HepG2 (cell line): ENCODE data around the gene ADAMTS17. TPM values are rescaled to one million over a fixed set of nuclear protein-coding genes. Genes with fewer than 3 reads are reported as not detected.

Experiments
- ATAC-seq: fragments of 200-7000 bp; cut with Tn5 transposase; 3 replicates; pipeline ENCODE4 v1.9.1; 2020; ENCODE audit warnings: mild to moderate bottlenecking, moderate library complexity
- BruUV-seq: library from RNA; stranded (reverse); fragments of 400-500 nt; replicated peaks from 2 replicates; lab custom pipeline; 2021; lab: Mats Ljungman, UMichigan
- CTCF ChIA-PET: fragments of 300-600 bp; formaldehyde crosslinking; extraction: SDS; loops from one replicate; lab custom pipeline; 2021; ENCODE audit warnings: low total read pairs, inconsistent platforms, low intra/inter-chr PET ratio; lab: Yijun Ruan, JAX
- POLR2A ChIA-PET: fragments of 350-600 bp; sonication (Branson Sonifier 250); formaldehyde crosslinking; loops from one replicate; lab custom pipeline; 2020; ENCODE audit warnings: antibody characterized with exemption, inconsistent platforms; lab: Yijun Ruan, JAX
- DNase-seq: peaks from one replicate; pipeline ENCODE4 v3.0.0-alpha.2; 2015; ENCODE audit warnings: low spot score
- FAIRE-seq: peaks from 3 replicates; lab custom pipeline; 2011; peaks lifted over from hg19 to GRCh38; lab: Jason Lieb, UNC
- H2AFZ ChIP-seq: one replicate; pipeline ENCODE4 v1.6.1; 2011; ENCODE audit warnings: low read length, inconsistent platforms
- H3K27ac ChIP-seq: fragments of 300-600 bp; 3 replicates; pipeline ENCODE4 v1.8.0; 2011; ENCODE audit warnings: mixed run types, mild to moderate bottlenecking, mixed read lengths, low read length, inconsistent platforms; ENCODE audit not compliant: insufficient read depth; ENCODE audit errors: extremely low read length
- H3K27me3 ChIP-seq, 2 experiments: fragments of 200-600 bp in 1 of 2; 2 replicates in 1 of 2; 3 replicates in 1 of 2; pipeline versions ENCODE4 v1.6.0 to v1.8.0; 2011; ENCODE audit warnings: low read length in 2 of 2, mild to moderate bottlenecking in 2 of 2, moderate library complexity in 2 of 2, inconsistent platforms in 1 of 2; ENCODE audit not compliant: insufficient read depth in 2 of 2, control insufficient read depth in 1 of 2
- H3K36me3 ChIP-seq, 2 experiments: fragments of 200-600 bp in 1 of 2; replicated peaks in 1 of 2; 2 replicates in 1 of 2; 3 replicates in 1 of 2; pipeline versions ENCODE4 v1.5.1 to v1.8.0; 2011; ENCODE audit warnings: low read length in 2 of 2, inconsistent platforms in 1 of 2; ENCODE audit not compliant: insufficient read depth in 2 of 2, control insufficient read depth in 1 of 2
- H3K4me1 ChIP-seq: 2 replicates; pipeline ENCODE4 v1.5.1; 2012; ENCODE audit warnings: low read length, inconsistent platforms; ENCODE audit not compliant: insufficient read depth
- H3K4me2 ChIP-seq: 2 replicates; pipeline ENCODE4 v1.6.0; 2011; ENCODE audit warnings: low read depth, low read length, inconsistent platforms
- H3K4me3 ChIP-seq, 3 experiments: fragments of 200-600 bp in 1 of 3; sonication (generic), shearing (Covaris generic) in 1 of 3; replicated peaks in 1 of 3; 2 replicates each; pipeline ENCODE4 v1.5.1; 2011 to 2016; ENCODE audit warnings: low read length in 3 of 3, inconsistent platforms in 2 of 3, low read depth in 2 of 3, mild to moderate bottlenecking in 2 of 3, control low read depth in 1 of 3, mixed read lengths in 1 of 3; ENCODE audit not compliant: insufficient read depth in 1 of 3
- H3K79me2 ChIP-seq: one replicate; pipeline ENCODE4 v1.6.1; 2011; ENCODE audit warnings: low read length, inconsistent platforms; ENCODE audit not compliant: insufficient read depth
- H3K9ac ChIP-seq: 2 replicates; pipeline ENCODE4 v1.6.0; 2011; ENCODE audit warnings: mild to moderate bottlenecking, low read depth, low read length, inconsistent platforms; ENCODE audit not compliant: insufficient read depth
- H3K9me3 ChIP-seq: 2 replicates; pipeline ENCODE4 v1.5.1; 2012; ENCODE audit warnings: mild to moderate bottlenecking, low read length
- H4K20me1 ChIP-seq: 2 replicates; pipeline ENCODE4 v1.6.0; 2011; ENCODE audit warnings: inconsistent platforms, mild to moderate bottlenecking, low read length, moderate library complexity; ENCODE audit not compliant: insufficient read depth
- HNF1B ChIP-seq: sonication (generic); formaldehyde crosslinking; IDR thresholded peaks from 2 replicates; pipeline ENCODE4 v1.5.1; 2020; ENCODE audit warnings: mild to moderate bottlenecking, moderate library complexity, missing genetic modification reagents
- IKZF5 ChIP-seq: IDR thresholded peaks from 2 replicates; pipeline ENCODE4 v1.6.1; 2018; ENCODE audit warnings: missing genetic modification reagents, mild to moderate bottlenecking, missing compliant biosample characterization
- KLF9 ChIP-seq: IDR thresholded peaks from 2 replicates; pipeline ENCODE4 v1.6.1; 2016; ENCODE audit warnings: low read depth
- MIER2 ChIP-seq: IDR thresholded peaks from 2 replicates; pipeline ENCODE4 v1.6.1; 2016; ENCODE audit warnings: missing biosample characterization, missing genetic modification reagents
- RERE ChIP-seq: IDR thresholded peaks from 2 replicates; pipeline ENCODE4 v1.6.1; 2016; ENCODE audit warnings: low read depth, missing genetic modification reagents, missing compliant biosample characterization
- SP5 ChIP-seq: IDR thresholded peaks from 2 replicates; pipeline ENCODE4 v1.6.1; 2016; ENCODE audit warnings: low read depth, borderline replicate concordance
- ZFP1 ChIP-seq: IDR thresholded peaks from 2 replicates; pipeline ENCODE4 v1.6.1; 2016
- ZNF501 ChIP-seq: sonication (generic); formaldehyde crosslinking; IDR thresholded peaks from 2 replicates; pipeline ENCODE4 v1.5.1; 2020; ENCODE audit warnings: mild to moderate bottlenecking, moderate library complexity, missing genetic modification reagents
- ZNF577 ChIP-seq: sonication (generic); formaldehyde crosslinking; IDR thresholded peaks from 2 replicates; pipeline ENCODE4 v1.4.0; 2020; ENCODE audit warnings: mild to moderate bottlenecking, low read depth, missing genetic modification reagents, borderline replicate concordance
- ZNF598 ChIP-seq: sonication (generic); formaldehyde crosslinking; IDR thresholded peaks from 2 replicates; pipeline ENCODE4 v1.5.1; 2020; ENCODE audit warnings: mild to moderate bottlenecking, missing genetic modification reagents, borderline replicate concordance
- ZNF619 ChIP-seq: sonication (generic); formaldehyde crosslinking; IDR thresholded peaks from 2 replicates; pipeline ENCODE4 v1.4.0; 2020; ENCODE audit warnings: mild to moderate bottlenecking, missing genetic modification reagents
- ZNF687 ChIP-seq: sonication (generic); formaldehyde crosslinking; IDR thresholded peaks from 2 replicates; pipeline ENCODE4 v1.5.1; 2020; ENCODE audit warnings: mild to moderate bottlenecking, missing genetic modification reagents, moderate library complexity
- WGBS: methylation state at CpG from one replicate; pipeline ENCODE4 v1.1.6; 2017; ENCODE audit warnings: low lambda C conversion rate; 5-methylcytosine and 5-hydroxymethylcytosine counted together
- in situ Hi-C: cut with HindIII; loops from 2 replicates; pipeline ENCODE4 v1.10.0; 2017; ENCODE audit warnings: low pct_unique_long_range_greater_than_20kb; ENCODE audit not compliant: extremely low pct_ligation_motif_present
- intact Hi-C: fragments of 100-400 bp; cut with micrococcal nuclease; formaldehyde crosslinking; loops from one replicate; pipeline ENCODE4 v1.10.0; 2022; ENCODE audit not compliant: unreplicated experiment
- polyA plus RNA-seq, 8 experiments: library from polyadenylated mRNA; depleted of rRNA in 3 of 8; stranded (reverse) in 7 of 8; unstranded in 1 of 8; fragments of >200 nt; fragmentation: Illumina TruSeq in 4 of 8; extraction: Trizol in 4 of 8; gene quantifications; 2 replicates each; pipeline versions ENCODE4 v1.2.1 to v1.2.3, GENCODE V29; 2011 to 2016; ENCODE audit warnings: low read depth in 4 of 8, missing spikeins in 1 of 8, mixed read lengths in 1 of 8; ENCODE audit not compliant: insufficient read depth in 1 of 8
- total RNA-seq, 5 experiments: library from RNA; depleted of rRNA; stranded (reverse); fragments of >200 nt; fragmentation: Illumina TruSeq; extraction: Trizol; gene quantifications; 2 replicates each; pipeline ENCODE4 v1.2.3, GENCODE V29; 2016; ENCODE audit warnings: low read depth in 1 of 5

Gene ADAMTS17
- total and polyA plus RNA-seq, 2 of the 13 experiments (the other 11 are each of a cell fraction or from before 2014, with no cell fraction given) = 0.02 to 0.04 TPM

- TF ChIP-seq IKZF5 = no peak
These were observed 292.3 kb downstream of the ADAMTS17 start (continued) for GRCh38 chr15:100049483-100049882.

- no peak overlapping the region for H3K27ac ChIP-seq
- in situ Hi-C loops = no loop called here
- no peaks in the 10 kb centered on the region for H3K9me3 ChIP-seq
- no peak overlapping the region for H3K9ac ChIP-seq
- no peak overlapping the region for H3K4me2 ChIP-seq
- DNase-seq (no peak), FAIRE-seq (no peak), ATAC-seq (no peak)
- ChIA-PET CTCF (no interaction called here), POLR2A (no interaction called here)
- H4K20me1 ChIP-seq = no peaks in the 10 kb centered on the region
- intact Hi-C loops = no loop called here
- peaks cover 1 to 5% of the 10 kb centered on the region in 2 experiments; a peak in 1 of 5 replicates for H3K27me3 ChIP-seq
- no peak overlapping the region for H3K4me3 ChIP-seq
- no peak overlapping the region for H2AFZ ChIP-seq
- BruUV-seq = no TSS peak
- WGBS = 53% methylated on average over 11 of the region's 11 CpGs
- H3K79me2 ChIP-seq = no peaks in the 10 kb centered on the region
- no peaks in the 10 kb centered on the region for H3K4me1 ChIP-seq
- H3K36me3 ChIP-seq = no peaks in the 10 kb centered on the region
- TF ChIP-seq ZNF619 (CRISPR knock-in tag) (no peak), KLF9 (CRISPR knock-in tag) (no peak), SP5 (CRISPR knock-in tag) (no peak), ZFP1 (CRISPR knock-in tag) (no peak), ZNF598 (no peak), HNF1B (CRISPR knock-in tag) (no peak), RERE (CRISPR knock-in tag) (no peak), ZNF687 (CRISPR knock-in tag) (no peak), ZNF501 (CRISPR knock-in tag) (no peak), ZNF577 (no peak), MIER2 (no peak)
These were observed 293.0 kb downstream of the ADAMTS17 start for GRCh38 chr15:100048736-100049135.
